RWPE2 (cell line): ENCODE results near the gene BEAN1.

ENCODE experiments used
- ATAC-seq: fragments of 200-7000 bp; cut with Tn5 transposase; 3 replicates; pipeline ENCODE4 v1.9.1; 2021; ENCODE audit warnings: low read depth
- DNase-seq: peaks from one replicate; pipeline ENCODE4 v3.0.0-alpha.2; 2020; ENCODE audit warnings: low spot score
- H3K27ac ChIP-seq: fragments of 450-650 bp; 2 replicates; pipeline ENCODE4 v1.5.1; 2017; ENCODE audit warnings: mild to moderate bottlenecking; ENCODE audit not compliant: poor library complexity, severe bottlenecking
- H3K27me3 ChIP-seq: fragments of 250-450 bp; sonication (Bioruptor Pico); 2 replicates; pipeline ENCODE4 v1.5.1; 2021; ENCODE audit warnings: mild to moderate bottlenecking, moderate library complexity; ENCODE audit not compliant: insufficient read depth, poor library complexity, severe bottlenecking
- H3K36me3 ChIP-seq: fragments of 250-450 bp; sonication (Bioruptor Pico); 2 replicates; pipeline ENCODE4 v1.5.1; 2020; ENCODE audit warnings: low read depth, mild to moderate bottlenecking, moderate library complexity
- H3K4me1 ChIP-seq: fragments of 250-450 bp; sonication (Bioruptor Pico); 2 replicates; pipeline ENCODE4 v1.5.1; 2021; ENCODE audit warnings: mild to moderate bottlenecking, moderate library complexity; ENCODE audit not compliant: insufficient read depth, poor library complexity, severe bottlenecking
- H3K4me3 ChIP-seq: fragments of 250-450 bp; sonication (Bioruptor Pico); 2 replicates; pipeline ENCODE4 v1.5.1; 2021; ENCODE audit warnings: mild to moderate bottlenecking, moderate library complexity; ENCODE audit not compliant: severe bottlenecking
- H3K9me3 ChIP-seq: fragments of 250-450 bp; sonication (Bioruptor Pico); 2 replicates; pipeline ENCODE4 v1.5.1; 2021; ENCODE audit warnings: mild to moderate bottlenecking, moderate library complexity; ENCODE audit not compliant: severe bottlenecking
- TF ChIP-seq, protein P1 (sequence below): fragments of 450-650 bp; IDR thresholded peaks from one replicate; pipeline ENCODE4 v1.5.1; 2017; ENCODE audit warnings: mild to moderate bottlenecking, moderate library complexity; ENCODE audit not compliant: poor library complexity, severe bottlenecking

The BEAN1 gene

DNA sequence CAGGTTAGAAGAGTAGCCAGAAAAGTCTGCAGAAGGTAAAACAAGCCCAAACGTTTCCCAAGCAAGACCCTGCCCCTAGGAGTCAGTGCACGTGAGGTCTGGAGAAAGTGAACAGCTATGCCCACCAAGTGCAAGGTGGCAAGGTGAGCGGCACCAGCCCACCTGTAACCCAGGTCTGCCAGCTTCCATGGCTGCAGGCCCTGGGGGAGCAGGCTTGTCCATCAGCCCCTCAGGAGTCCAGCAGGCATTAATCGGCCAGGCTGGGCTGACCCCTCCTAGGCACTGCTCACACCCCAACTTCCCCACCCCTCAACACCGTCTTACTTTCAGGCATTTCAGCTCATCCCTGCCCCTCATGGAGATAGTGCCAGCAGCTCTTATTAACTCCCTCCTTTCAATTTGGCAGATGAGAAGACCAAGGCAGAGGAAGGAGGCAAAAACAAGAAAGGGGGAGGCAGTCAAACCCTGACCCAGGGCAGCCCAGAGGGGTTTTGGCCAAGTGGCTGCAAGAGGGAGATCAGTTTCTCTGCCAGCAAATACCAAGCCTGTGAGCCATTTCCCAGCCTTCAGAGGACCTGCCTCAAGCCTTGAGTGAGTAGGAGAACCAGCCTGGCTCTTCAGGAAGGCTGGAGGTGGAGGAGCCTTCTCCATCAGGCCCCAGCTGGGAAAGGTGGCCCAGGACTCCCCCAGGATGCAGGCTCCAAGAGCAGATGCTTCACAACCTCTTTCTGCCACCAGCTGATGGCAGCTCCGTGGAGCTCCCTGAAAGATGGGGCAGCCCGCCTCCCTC, 14.7 kb downstream of the BEAN1 start:
- no peaks in the 10 kb centered on the region for H3K27me3 ChIP-seq
- DNase-seq (no peak), ATAC-seq (peak; percentile 64)
- peaks cover 6% of the 10 kb centered on the region for H3K4me1 ChIP-seq
- no peak overlapping the region for H3K27ac ChIP-seq
- TF ChIP-seq, protein P1, sequence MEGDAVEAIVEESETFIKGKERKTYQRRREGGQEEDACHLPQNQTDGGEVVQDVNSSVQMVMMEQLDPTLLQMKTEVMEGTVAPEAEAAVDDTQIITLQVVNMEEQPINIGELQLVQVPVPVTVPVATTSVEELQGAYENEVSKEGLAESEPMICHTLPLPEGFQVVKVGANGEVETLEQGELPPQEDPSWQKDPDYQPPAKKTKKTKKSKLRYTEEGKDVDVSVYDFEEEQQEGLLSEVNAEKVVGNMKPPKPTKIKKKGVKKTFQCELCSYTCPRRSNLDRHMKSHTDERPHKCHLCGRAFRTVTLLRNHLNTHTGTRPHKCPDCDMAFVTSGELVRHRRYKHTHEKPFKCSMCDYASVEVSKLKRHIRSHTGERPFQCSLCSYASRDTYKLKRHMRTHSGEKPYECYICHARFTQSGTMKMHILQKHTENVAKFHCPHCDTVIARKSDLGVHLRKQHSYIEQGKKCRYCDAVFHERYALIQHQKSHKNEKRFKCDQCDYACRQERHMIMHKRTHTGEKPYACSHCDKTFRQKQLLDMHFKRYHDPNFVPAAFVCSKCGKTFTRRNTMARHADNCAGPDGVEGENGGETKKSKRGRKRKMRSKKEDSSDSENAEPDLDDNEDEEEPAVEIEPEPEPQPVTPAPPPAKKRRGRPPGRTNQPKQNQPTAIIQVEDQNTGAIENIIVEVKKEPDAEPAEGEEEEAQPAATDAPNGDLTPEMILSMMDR, result no peak
- no peaks in the 10 kb centered on the region for H3K9me3 ChIP-seq
- no peak overlapping the region for H3K4me3 ChIP-seq
- no peaks in the 10 kb centered on the region for H3K36me3 ChIP-seq

DNA sequence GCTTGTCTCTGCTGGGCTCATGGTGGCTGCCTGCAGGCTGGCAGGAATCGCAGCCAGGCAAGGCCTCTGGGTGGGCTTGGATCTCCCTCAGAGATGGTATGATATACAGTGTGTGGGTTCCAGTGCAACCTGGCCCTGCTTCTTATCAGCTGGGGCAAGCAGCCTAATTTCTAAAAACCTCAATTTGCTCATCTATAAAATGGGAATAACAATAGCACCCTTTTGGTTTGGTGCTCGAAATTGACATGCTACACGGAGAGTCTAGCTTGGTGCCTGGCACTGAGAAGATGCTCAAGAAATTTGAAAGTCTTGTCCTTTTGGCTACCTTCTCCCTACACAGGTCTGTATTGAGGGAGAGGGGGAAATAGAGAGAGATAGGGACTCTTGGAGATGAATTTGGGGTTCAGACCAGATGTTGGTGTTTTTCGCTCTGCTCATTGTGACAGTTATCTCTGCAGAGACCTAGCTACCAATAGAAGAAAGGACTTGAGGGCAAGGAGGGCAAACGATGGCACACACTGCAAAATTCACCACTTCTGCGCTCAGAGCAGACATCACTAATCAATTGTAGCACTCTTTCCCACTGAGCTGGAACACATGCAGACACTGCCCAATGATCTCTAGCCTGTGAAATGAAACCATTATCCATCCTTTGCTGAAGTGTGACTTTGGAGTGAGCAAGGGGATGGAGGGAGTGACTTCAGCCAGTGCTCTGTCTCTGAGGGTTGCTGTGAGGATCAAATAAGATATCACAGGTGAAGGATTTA, 15.6 kb downstream of the BEAN1 start:
- Histone ChIP-seq H3K4me3 (no peak overlapping the region), H3K9me3 (no peaks in the 10 kb centered on the region), H3K4me1 (peaks cover 6% of the 10 kb centered on the region), H3K27ac (no peak overlapping the region), H3K36me3 (no peaks in the 10 kb centered on the region), H3K27me3 (no peaks in the 10 kb centered on the region)
- no peak for ATAC-seq
- no peak for DNase-seq
- TF ChIP-seq, protein P1, result no peak

DNA sequence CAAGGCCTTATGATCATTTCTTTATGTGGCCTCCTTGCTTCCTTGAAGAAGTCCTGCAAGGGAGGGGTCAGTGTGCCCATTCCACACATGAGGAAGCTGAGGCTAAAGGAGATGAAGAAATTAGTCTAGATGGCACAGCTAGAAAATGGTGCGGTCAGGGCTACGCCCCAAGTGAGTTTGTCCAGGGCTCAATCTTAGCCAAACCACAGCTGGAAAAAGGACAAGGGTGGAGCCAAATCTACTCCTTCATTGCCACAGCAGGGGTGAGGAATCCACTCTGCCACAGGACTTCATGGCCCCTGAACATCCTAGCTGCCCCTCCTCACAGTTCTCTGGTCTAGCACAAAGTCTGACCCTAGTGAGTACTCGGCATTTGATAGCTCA, 16.2 kb downstream of the BEAN1 start:
- ATAC-seq, result no peak
- TF ChIP-seq, protein P1, result no peak
- no peak for DNase-seq
- Histone ChIP-seq H3K4me3 (no peak overlapping the region), H3K4me1 (peaks cover 6% of the 10 kb centered on the region), H3K27ac (no peak overlapping the region), H3K36me3 (no peaks in the 10 kb centered on the region), H3K27me3 (no peaks in the 10 kb centered on the region), H3K9me3 (no peaks in the 10 kb centered on the region)

DNA sequence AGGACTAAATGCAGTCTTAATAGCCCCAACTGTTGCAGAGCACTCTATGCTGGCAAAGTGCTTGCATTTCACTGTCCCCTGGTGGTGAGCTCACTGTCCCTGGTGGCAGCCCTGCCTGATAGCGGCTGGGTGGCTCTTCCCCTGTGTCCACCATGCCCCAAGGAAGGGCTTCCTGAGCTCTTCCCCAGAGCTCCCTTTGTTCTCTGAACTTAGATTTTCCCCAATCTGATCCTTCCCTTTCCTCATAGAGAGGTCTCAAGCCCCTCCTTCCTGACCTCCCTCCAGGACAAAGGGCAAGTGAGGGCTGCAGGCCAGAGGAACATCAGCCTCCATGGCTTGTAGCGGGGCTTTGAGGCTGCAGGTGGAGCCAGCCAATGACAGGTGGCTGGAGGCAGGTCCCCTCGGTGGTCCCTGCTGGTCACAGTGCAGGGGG, 17.0 kb downstream of the BEAN1 start:
- Histone ChIP-seq H3K27ac (no peak overlapping the region), H3K4me3 (no peak overlapping the region), H3K36me3 (no peaks in the 10 kb centered on the region), H3K27me3 (no peaks in the 10 kb centered on the region), H3K4me1 (peaks cover 6% of the 10 kb centered on the region), H3K9me3 (no peaks in the 10 kb centered on the region)
- ATAC-seq (no peak), DNase-seq (no peak)
- TF ChIP-seq, protein P1, result no peak

DNA sequence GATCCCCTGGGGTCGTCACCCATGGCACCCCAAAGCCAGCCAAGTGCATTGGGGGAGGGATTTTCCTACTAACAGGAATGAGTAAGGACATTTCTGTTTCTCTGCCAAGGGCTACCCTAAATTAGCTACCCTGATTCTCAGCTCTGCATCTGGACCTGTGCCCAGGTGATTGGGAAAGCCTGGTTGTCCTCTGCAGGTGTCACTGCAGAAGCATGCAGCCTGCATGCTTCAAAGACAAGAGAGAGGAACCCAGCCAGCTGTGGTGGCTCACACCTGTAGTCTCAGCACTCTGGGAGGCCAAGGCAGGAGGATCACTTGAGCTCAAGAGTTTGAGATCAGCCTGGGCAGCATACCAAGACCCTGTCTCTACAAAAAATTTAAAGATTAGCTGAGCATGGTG, 19.6 kb downstream of the BEAN1 start:
- Histone ChIP-seq H3K27ac (no peak overlapping the region), H3K27me3 (no peaks in the 10 kb centered on the region), H3K36me3 (no peaks in the 10 kb centered on the region), H3K4me3 (no peak overlapping the region), H3K9me3 (no peaks in the 10 kb centered on the region), H3K4me1 (peaks cover 6% of the 10 kb centered on the region)
- TF ChIP-seq, protein P1, result no peak
- ATAC-seq (no peak), DNase-seq (no peak)
